ENCODE data around the gene ABHD13. TPM values are rescaled to one million over a fixed set of nuclear protein-coding genes. Genes with fewer than 3 reads are reported as not detected.

Gene ABHD13
- total RNA-seq, 1 experiment from 2014 or later: 4.1 TPM

DNA sequence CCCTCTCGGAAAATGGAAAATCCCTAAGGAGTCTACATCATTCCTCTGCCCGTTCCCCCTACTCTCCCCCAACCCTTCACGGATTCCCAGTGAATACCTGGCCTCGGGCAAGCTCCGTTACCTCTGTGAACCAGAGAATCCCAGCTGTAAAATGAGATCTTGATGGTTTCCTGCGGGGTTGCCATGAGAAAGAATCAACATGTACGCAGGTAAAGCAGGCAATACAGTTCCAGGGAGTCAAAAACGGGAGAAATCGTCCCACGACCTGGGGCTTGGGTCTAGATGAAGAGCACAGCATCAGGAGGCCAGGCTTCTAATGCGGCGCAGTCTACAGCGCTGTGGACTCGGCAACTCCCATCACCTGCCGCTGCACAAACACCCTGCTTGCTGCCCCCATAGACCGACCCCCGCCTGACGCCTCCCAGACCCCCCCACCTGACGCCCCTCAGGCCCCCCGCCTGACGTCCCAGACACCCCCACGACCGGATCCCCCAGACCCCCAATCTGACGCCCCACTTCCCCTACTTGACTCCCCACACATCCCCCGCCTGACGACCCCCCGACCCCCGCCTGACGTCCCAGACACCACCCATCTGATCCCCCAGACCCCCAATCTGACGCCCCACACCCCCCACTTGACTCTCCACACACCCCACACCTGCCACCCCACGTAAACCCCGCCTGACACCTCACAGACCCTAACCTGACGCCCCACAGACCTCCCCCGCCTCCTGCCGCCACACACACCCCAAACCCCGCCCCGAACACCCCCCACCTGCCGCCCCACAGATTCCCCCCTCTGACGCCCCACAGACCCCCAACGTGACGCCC lies 3.5 kb upstream of the ABHD13 start:
- Histone ChIP-seq H3K79me2 (ENCODE audit: insufficient read depth, low read length) (peaks cover 27% of the 10 kb centered on the region), H2AFZ (ENCODE audit: low read depth, low read length, poor library complexity, severe bottlenecking) (no peak overlapping the region), H3K4me1 (ENCODE audit: control insufficient read depth in 1 of 2, insufficient read depth in 2 of 2, low read length in 2 of 2) (peaks cover 6 to 24% of the 10 kb centered on the region in 2 experiments), H3K9me3 (ENCODE audit: control insufficient read depth in 1 of 2, insufficient read depth in 1 of 2, low read depth in 1 of 2, low read length in 2 of 2) (no peaks in the 10 kb centered on the region), H3K27ac (ENCODE audit: low read depth, low read length) (no peak overlapping the region), H3K4me2 (ENCODE audit: low read length) (0 out of 2 replicates have a peak overlapping the region, but pooled peaks have one; percentile 17), H3K9me2 (ENCODE audit: insufficient read depth) (no peaks in the 10 kb centered on the region), H3K4me3 (replicated peaks in 1 of 2; ENCODE audit: low read depth in 1 of 2, low read length in 2 of 2) (peak overlapping the region in 1 of 2 experiments; percentile 39; a peak in 2 of 4 replicates), H3K9ac (ENCODE audit: low read length) (no peak overlapping the region), H3K27me3 (ENCODE audit: insufficient read depth, low read length) (no peaks in the 10 kb centered on the region), H4K20me1 (ENCODE audit: insufficient read depth) (peaks cover 5% of the 10 kb centered on the region; the same call in 1 of the 2 replicates), H3K36me3 (ENCODE audit: control insufficient read depth in 1 of 2, insufficient read depth in 2 of 2, low read length in 2 of 2) (peaks cover 0 to 8% of the 10 kb centered on the region in 2 experiments; a peak in 1 of 4 replicates)
- TF ChIP-seq TCF7L2 (IDR thresholded peaks at IDR 0.05; ENCODE audit: borderline replicate concordance, extremely low read depth, insufficient read depth, insufficient read length) (no peak), EZH2 (IDR thresholded peaks at IDR 0.05) (no peak), POLR2AphosphoS5 (IDR thresholded peaks at IDR 0.05; ENCODE audit: low read depth, low read length) (no peak), JUND (IDR thresholded peaks at IDR 0.05) (no peak), EGR1 (IDR thresholded peaks at IDR 0.05; ENCODE audit: low read depth) (no peak), SP1 (IDR thresholded peaks at IDR 0.05; ENCODE audit: low read depth) (no peak), POLR2A (IDR thresholded peaks at IDR 0.05; ENCODE audit: borderline replicate concordance, extremely low read depth, insufficient read depth, insufficient read length) (no peak), CBX3 (IDR thresholded peaks at IDR 0.05; ENCODE audit: low read depth) (no peak)
- TF ChIP-seq, protein P1, sequence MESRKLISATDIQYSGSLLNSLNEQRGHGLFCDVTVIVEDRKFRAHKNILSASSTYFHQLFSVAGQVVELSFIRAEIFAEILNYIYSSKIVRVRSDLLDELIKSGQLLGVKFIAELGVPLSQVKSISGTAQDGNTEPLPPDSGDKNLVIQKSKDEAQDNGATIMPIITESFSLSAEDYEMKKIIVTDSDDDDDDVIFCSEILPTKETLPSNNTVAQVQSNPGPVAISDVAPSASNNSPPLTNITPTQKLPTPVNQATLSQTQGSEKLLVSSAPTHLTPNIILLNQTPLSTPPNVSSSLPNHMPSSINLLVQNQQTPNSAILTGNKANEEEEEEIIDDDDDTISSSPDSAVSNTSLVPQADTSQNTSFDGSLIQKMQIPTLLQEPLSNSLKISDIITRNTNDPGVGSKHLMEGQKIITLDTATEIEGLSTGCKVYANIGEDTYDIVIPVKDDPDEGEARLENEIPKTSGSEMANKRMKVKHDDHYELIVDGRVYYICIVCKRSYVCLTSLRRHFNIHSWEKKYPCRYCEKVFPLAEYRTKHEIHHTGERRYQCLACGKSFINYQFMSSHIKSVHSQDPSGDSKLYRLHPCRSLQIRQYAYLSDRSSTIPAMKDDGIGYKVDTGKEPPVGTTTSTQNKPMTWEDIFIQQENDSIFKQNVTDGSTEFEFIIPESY (IDR thresholded peaks at IDR 0.05; ENCODE audit: extremely low read depth, insufficient replicate concordance, low read length): no peak
- TF ChIP-seq, protein P2, sequence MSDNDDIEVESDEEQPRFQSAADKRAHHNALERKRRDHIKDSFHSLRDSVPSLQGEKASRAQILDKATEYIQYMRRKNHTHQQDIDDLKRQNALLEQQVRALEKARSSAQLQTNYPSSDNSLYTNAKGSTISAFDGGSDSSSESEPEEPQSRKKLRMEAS (IDR thresholded peaks at IDR 0.05): no peak
- TF ChIP-seq, protein P3, sequence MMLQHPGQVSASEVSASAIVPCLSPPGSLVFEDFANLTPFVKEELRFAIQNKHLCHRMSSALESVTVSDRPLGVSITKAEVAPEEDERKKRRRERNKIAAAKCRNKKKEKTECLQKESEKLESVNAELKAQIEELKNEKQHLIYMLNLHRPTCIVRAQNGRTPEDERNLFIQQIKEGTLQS (IDR thresholded peaks at IDR 0.05): no peak
- ATAC-seq (no peak), DNase-seq (ENCODE audit: low read depth, low spot score) (no peak)
- intact Hi-C loops (cut with micrococcal nuclease): loop anchor here (10.0 kb wide), 1 partner anchor 980 kb away; no protein-coding TSS in a partner anchor
- ChIA-PET CTCF (no interaction called here), POLR2A (no interaction called here), RAD21 (ENCODE audit: low non-redundant PET in 1 of 2, low total read pairs in 2 of 2, uncharacterized antibody in 2 of 2, unreplicated experiment in 2 of 2) (no interaction called here)
- BruUV-seq (replicated peaks): no TSS peak

Data from HCT116 (cell line).